HG03139 (cell line): Measurements from ENCODE around the gene OR1B1.
"Not testable (repeated sequence)": the region's sequence is repeated elsewhere in the genome, so short reads cannot be mapped to it uniquely, and the experiment has no call there.

Experiments
- ATAC-seq: cut with Tn5 transposase; IDR thresholded peaks from one replicate; pipeline ENCODE4 v1.9.1; 2021; ENCODE audit not compliant: unreplicated experiment

Gene OR1B1

DNA sequence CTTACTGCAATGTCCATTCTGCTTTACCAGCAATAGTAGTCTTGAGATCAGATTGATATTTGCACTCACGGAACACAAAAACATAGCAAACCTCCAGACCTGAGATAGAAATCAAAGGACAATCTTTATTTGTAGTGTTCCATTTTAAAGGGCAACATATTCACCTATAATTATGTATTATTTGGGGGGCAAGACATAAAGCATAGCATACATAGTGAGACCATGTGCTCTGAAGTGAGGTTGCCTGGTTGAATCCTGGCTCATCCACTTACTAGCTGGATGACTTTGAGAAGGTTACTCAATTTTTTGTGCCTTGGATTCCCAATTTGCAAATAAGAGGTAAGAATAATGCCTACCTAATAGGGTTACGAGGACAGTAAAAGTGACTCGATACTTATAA lies at the start of gene OR1B1:
Gene OR1B1, minus strand, starts transcription at position 101 of the 400 bp plus-strand sequence.
- no peak for ATAC-seq

DNA sequence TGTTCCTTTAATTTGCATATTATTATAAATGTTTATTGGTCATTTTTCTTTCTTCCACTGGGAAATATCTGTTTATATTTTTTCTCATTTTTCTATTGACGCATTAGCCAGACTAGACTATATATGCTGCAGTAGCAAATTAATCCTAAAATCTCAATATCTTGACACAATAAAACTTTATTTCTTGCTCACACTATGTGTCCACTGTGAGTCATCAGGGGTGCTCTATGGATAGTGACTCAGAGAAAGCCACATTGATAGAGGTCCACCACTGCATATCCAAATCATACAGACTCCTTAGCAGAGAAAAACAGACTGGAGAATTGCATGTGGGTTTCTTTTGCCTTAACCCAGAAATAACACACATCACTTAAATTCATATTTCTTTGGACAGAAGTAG lies 38.3 kb upstream of the OR1B1 start:
- no peak for ATAC-seq

DNA sequence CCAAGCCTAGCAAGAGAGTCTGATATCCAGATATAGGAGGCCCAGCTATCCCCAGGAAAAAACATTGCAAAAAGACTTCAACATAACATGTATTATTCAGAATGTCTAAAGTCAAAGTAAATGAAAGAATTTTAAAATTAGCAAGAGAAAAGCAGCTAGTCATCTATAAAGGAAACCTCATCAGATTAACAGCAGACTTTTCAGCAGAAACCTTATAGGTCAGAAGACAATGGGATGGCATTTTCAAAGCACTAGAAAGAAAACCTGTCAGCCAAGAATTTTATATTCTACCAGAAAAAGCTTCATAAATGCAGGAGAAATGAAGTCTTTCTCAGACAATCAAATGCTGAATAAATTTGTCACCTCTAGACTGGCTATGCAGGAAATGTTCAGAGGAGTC lies 27.4 kb upstream of the OR1B1 start:
- ATAC-seq = no peak

DNA sequence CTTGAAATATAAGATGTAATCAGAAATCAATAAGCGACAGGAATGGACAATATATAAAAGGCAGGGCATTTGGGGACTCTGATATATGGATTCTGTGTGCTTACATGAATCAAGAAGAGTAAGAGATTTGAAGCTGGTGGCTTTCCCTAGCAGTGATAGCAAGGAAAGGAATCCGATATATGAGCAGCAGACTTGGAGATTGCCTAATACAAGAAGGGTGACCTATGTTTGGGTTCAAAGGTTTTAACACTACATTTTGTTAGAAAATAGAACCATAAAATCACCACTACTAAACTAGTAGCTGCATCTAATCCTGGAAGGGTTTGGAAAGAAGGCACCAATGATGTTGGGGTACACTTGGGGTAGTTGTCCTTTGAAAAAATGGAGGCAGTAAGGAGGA lies 15.1 kb upstream of the OR1B1 start:
- no peak for ATAC-seq

DNA sequence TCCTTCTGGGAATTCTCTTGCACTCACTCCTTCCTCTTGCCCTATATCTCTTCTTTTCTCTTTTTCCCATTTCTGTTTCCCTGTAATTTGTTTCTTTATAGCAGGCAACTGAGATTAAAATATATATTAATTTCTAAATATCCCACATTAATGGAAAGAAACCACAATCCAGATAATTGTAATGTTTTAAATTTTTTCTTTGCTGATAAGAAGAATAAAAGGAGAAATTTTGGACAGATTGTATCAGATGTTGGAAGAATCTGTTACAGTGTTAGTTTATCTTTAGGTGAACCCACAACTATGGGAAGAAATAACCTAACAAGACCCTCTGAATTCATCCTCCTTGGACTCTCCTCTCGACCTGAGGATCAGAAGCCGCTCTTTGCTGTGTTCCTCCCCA lies 4.0 kb upstream of the OR1B1 start, which contains the start of gene OR1L1:
Gene OR1L1, plus strand, starts transcription at position 301 of the 400 bp plus-strand sequence. Its CDS starts 0 bp downstream, at position 301.
- no peak for ATAC-seq

DNA sequence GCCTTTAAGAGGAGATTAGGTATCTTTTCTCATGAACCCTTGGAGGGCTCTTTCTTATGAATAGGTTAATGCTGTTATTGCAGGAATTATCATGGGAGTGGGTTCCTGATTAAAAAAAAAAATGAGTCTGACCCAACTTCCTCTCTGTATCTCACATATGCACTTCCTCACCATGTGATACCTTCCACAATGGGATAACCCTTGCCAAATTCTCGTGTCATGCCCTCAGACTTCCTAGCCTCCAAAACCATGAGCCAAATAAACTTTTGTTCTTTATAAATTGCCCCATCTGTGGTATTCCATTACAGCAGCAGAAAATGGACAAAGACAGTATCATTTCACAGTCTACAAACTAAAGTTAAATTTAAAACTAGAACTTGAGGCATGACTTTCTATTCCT lies 1.0 kb downstream of the OR1B1 start:
- ATAC-seq = no peak

DNA sequence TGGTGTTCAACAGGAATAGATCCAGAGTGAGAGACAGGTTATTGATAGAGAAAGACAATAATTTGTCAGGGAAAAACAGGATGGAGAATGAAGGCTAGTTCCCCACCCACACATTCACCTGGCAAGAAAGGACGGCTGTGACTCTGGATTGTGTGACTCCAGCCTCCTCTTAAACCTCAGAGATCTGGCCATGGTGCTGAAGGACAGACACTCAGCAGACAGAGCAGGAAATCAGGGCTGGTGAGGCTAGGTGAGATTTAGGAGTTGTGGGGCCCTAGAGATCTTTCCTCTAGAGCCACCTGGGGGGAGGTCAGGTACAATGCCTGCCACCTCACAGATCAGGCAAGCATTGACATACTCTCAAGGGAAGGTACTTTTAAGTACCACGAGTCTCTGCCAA lies 15.2 kb downstream of the OR1B1 start:
- no peak for ATAC-seq

DNA sequence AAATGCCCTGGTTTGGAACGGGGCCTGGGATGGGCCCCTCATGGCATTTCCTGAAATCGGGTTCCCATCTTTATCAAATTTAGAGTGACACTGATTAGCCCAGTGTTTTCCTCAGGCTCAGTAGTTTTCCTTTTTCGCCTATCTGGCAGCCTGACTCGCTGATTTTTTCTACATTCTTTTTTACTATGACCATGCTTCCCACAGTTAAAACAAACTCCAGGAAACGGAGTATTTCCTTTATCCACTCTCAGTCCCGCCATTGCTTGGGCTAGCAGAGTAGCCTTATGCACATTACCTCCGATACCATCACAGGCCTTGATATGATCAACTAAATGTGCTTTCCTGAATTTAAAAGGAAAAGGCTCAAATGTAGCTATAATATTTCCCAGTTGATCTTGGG lies 37.4 kb downstream of the OR1B1 start:
- no peak for ATAC-seq

DNA sequence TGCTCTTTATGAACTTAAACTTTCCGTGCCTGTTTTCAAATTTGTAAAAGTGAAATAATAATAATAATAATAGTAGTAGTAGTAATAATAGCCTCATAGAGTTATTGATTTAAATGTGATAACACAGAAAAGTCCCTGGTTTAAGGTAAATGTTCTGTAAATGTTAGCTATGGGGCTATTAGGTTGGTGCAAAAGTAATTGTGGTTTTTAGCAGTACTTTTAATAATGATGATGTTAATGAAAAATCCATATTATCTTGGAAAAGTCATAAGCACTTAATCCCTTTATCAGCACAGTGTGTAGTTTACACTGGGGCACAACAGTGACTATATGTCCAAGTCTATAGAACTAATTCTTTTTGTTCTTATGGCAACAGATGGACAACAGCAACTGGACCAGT lies 43.1 kb downstream of the OR1B1 start, which contains the start of gene OR1Q1:
Gene OR1Q1, plus strand, starts transcription at position 377 of the 400 bp plus-strand sequence. Its CDS starts 0 bp downstream, at position 377.
- no peak for ATAC-seq

DNA sequence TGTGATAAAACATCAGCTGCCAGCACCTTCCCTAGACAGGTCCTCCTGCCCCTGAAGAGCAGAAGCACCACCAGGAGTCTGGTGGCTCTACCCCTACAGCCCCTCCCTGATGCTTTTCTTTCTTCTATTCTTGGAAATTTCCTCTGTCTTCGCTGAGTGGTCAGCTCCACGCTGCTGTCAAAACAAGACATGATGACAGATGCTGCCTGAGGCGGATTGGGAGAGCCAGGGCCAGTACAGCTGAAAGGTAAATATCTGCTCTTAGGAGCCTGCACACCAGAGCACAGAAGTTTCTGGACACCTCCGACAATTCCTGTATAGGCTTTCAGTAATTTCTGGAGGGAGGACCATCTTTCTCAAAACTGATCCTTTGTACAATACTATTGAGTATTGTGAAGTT lies 47.6 kb downstream of the OR1B1 start:
- no peak for ATAC-seq

DNA sequence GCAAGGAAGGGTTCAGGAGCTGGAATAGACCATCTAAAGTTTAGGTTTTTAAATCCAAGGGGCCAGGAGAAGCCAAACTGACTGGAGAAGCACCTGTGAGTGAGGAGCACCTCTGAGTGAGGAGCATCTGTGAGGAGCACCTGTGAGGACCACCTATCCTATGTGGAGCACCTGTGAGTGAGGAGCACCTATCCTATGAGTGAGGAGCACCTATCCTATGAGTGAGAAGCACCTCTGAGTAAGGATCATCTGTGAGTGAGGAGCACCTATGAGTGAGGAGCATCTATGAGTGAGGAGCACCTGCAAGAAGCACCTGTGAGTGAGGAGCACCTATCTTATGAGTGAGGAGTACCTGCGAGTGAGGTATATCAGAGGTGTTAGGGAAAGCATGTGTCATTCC lies 50.8 kb downstream of the OR1B1 start:
- ATAC-seq = no peak

DNA sequence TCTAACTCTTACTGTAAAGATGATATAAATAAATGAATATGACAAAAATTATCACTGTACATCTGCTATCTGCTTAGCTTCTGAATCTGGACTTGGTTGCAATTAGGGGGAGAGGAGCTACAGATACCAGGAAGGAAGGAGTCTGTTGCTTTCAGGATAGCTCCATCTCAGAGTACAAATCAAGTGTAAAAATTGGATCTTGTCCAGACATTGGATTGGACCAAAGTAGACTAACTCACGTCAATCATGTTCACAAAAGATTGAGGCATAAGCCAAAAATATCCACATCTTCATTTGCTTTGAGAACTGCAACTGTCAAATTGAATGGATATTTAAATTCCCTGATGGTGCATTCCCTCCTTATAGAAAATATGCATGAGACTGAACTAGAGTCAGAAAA lies 51.7 kb downstream of the OR1B1 start:
- ATAC-seq = no peak

DNA sequence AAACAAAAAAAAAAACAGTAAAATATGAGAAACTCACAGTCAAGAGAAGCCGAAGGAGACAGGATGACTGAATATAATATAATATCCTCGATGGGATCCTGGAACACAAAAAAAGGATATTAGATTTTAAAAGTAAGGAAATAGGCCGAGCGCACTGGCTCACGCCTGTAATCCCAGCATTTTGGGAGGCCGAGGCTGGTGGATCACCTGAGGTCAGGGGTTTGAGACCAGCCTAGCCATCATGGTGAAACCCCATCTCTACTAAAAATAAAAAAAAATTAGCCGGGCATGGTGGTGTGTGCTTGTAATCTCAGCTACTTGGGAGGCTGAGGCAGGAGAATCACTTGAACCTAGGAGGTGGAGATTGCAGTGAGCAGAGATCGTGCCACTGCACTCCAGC lies 74.1 kb downstream of the OR1B1 start, which contains the start of gene OR1L8:
Gene OR1L8, minus strand, starts transcription at position 101 of the 400 bp plus-strand sequence. CDS start 14,907 bp downstream, outside the sequence.
- not testable (repeated sequence) for ATAC-seq

DNA sequence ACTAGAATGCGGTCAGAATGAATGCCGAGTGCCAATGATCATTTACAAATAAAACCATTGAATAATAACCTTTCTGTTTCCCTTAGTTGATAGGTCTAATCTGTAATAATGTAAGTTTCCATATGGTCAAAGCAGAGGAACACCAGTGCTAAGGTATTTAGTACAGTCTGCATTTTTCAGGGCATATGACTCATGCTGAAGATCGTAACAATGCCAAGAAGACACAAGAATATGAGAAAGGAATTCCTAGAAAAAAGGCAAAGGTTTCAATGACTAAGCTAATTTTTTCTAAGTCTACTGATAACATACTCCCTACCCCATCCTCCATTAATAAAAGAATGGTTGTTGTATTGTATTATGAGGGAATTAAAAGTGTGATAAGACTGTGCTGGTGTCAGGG lies 77.1 kb downstream of the OR1B1 start:
- ATAC-seq = no peak

DNA sequence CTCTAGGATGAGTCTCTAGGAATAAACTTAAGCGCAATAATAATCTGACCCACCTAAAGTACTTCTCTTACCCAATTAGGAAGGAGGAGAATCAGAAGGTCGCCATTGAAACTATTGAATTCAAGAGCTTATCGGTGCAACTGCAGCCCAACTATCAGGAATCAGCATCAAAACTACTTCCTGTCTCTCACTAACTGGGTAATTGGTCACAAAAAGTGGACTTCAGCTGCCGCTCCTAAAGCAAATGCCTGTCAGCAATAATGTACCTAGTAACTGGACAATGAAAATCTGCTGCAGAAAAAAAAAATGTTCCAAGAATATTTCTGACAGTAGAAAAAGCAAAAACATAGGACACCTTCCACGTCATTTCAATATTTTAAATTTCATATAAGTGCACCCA lies 77.6 kb downstream of the OR1B1 start:
- ATAC-seq = no peak
